ENCODE measurements around the gene KRT34.
"Not testable (repeated sequence)": the region's sequence is repeated elsewhere in the genome, so short reads cannot be mapped to it uniquely, and the experiment has no call there.

GRCh38 chr17:41381943-41382342 is at the start of gene KRT34:
- not testable (repeated sequence) for TF ChIP-seq CTCF (IDR thresholded peaks at IDR 0.05; ENCODE audit: low read depth, low read length, poor library complexity, severe bottlenecking); EZH2phosphoT487 (IDR thresholded peaks at IDR 0.05; ENCODE audit: borderline replicate concordance, low read length)
